BJ (cell line): ENCODE results near the gene ANAPC2. TPM values are rescaled to one million over a fixed set of nuclear protein-coding genes. Genes with fewer than 3 reads are reported as not detected.

Source experiments
- CTCF ChIA-PET: fragments of 350-600 bp; formaldehyde crosslinking; extraction: SDS; loops from one replicate; lab custom pipeline; 2021; ENCODE audit warnings: antibody characterized with exemption, inconsistent platforms; lab: Yijun Ruan, JAX
- POLR2A ChIA-PET: fragments of 300-600 bp; sonication (Branson Sonifier 250); formaldehyde crosslinking; extraction: SDS; loops from one replicate; lab custom pipeline; 2021; ENCODE audit warnings: antibody characterized with exemption; lab: Charles Lee
- DNase-seq: peaks from one replicate; pipeline ENCODE4 v3.0.0-alpha.2; 2011; ENCODE audit warnings: low read depth
- H3K27me3 ChIP-seq: 2 replicates; pipeline ENCODE4 v1.6.0; 2011; ENCODE audit warnings: low read length; ENCODE audit not compliant: control insufficient read depth, insufficient read depth
- H3K36me3 ChIP-seq: 2 replicates; pipeline ENCODE4 v1.5.1; 2011; ENCODE audit warnings: low read length; ENCODE audit not compliant: control insufficient read depth, insufficient read depth
- H3K4me3 ChIP-seq: 2 replicates; pipeline ENCODE4 v1.5.1; 2011; ENCODE audit warnings: low read depth, mild to moderate bottlenecking, control low read depth, low read length
- CTCF ChIP-seq: IDR thresholded peaks from 2 replicates; pipeline ENCODE4 v1.5.1; 2011; ENCODE audit warnings: low read depth, mild to moderate bottlenecking, control low read depth, inconsistent platforms, low read length, moderate library complexity; ENCODE audit not compliant: insufficient read depth
- polyA plus RNA-seq: library from polyadenylated mRNA; depleted of rRNA; stranded (reverse); fragments of >200 nt; gene quantifications from 2 replicates; pipeline ENCODE4 v1.2.3, GENCODE V29; 2011

ANAPC2 gene
- polyA plus RNA-seq, 1 experiment, result 25.5 TPM

GRCh38 chr9:137200311-137201204, 12.2 kb upstream of the ANAPC2 start, which contains the start of gene TPRN:
Gene TPRN (minus strand): TSS chr9:137200741. CDS start chr9:137200711, 30 bp downstream.
- no peaks in the 10 kb centered on the region; the same call in 1 of the 2 replicates for H3K36me3 ChIP-seq
- peak within 1 kb of the TSS; percentile 61 for H3K4me3 ChIP-seq
- CTCF ChIA-PET, result interaction anchor here (0.7 to 1.0 kb wide), 2 partner anchors 27 to 154 kb away, joined by 3 to 4 read pairs; partner anchors contain the start of gene RNF224
- H3K27me3 ChIP-seq, result no peaks in the 10 kb centered on the region
- POLR2A ChIA-PET, result interaction anchor here (0.7 kb wide), 1 partner anchor 93 kb away, joined by 4 read pairs; no protein-coding TSS in a partner anchor
- DNase-seq, result peak; percentile 89
- no peak for TF ChIP-seq CTCF

- DNase-seq, result no peak
- Histone ChIP-seq H3K27me3 (no peaks in the 10 kb centered on the region), H3K36me3 (no peaks in the 10 kb centered on the region; the same call in 1 of the 2 replicates), H3K4me3 (peak overlapping the region; percentile 52)
- CTCF ChIA-PET, result interaction anchor here (0.8 to 1.0 kb wide), 2 partner anchors 11 to 22 kb away, joined by 3 read pairs; no protein-coding TSS in a partner anchor
- TF ChIP-seq CTCF, result no peak
- POLR2A ChIA-PET, result interaction anchor here (1.0 kb wide), 1 partner anchor 10 kb away, joined by 3 read pairs; no protein-coding TSS in a partner anchor
These were observed 11.2 kb upstream of the ANAPC2 start for GRCh38 chr9:137199411-137200121.

GRCh38 chr9:137198902-137199283, 10.5 kb upstream of the ANAPC2 start:
- no peak for DNase-seq
- POLR2A ChIA-PET, result interaction anchor here (1.0 kb wide), 1 partner anchor 10 kb away, joined by 3 read pairs; no protein-coding TSS in a partner anchor
- 0 out of 2 replicates have a peak overlapping the region, but pooled peaks have one; percentile 1 for H3K4me3 ChIP-seq
- no peaks in the 10 kb centered on the region for H3K27me3 ChIP-seq
- CTCF ChIA-PET, result interaction anchor here (0.8 to 1.0 kb wide), 2 partner anchors 10 to 22 kb away, joined by 3 read pairs; no protein-coding TSS in a partner anchor
- no peaks in the 10 kb centered on the region; the same call in 1 of the 2 replicates for H3K36me3 ChIP-seq
- no peak for TF ChIP-seq CTCF

GRCh38 chr9:137198051-137198901, 9.9 kb upstream of the ANAPC2 start:
- Histone ChIP-seq H3K27me3 (no peaks in the 10 kb centered on the region), H3K36me3 (no peaks in the 10 kb centered on the region; the same call in 1 of the 2 replicates), H3K4me3 (no peak overlapping the region)
- POLR2A ChIA-PET, result no interaction called here
- DNase-seq, result no peak
- no peak for TF ChIP-seq CTCF
- CTCF ChIA-PET, result interaction anchor here (0.5 to 1.0 kb wide), 2 partner anchors 21 to 146 kb away, joined by 3 read pairs; no protein-coding TSS in a partner anchor
